K562 (cell line): ENCODE data around the gene SDC3. TPM values are rescaled to one million over a fixed set of nuclear protein-coding genes. Genes with fewer than 3 reads are reported as not detected.

Source experiments
- DNMT1 ChIP-seq: fragments of 450-650 bp; IDR thresholded peaks from 2 replicates; pipeline ENCODE4 v1.6.1; 2016; ENCODE audit warnings: antibody characterized with exemption, mild to moderate bottlenecking
- RB1 ChIP-seq: fragments of 450-650 bp; IDR thresholded peaks from 2 replicates; pipeline ENCODE4 v1.6.1; 2017; ENCODE audit warnings: low read depth, mild to moderate bottlenecking
- ZNF609 ChIP-seq: sonication (generic); formaldehyde crosslinking; IDR thresholded peaks from 2 replicates; pipeline ENCODE4 v1.8.1; 2023; ENCODE audit warnings: missing genetic modification reagents, mild to moderate bottlenecking, borderline replicate concordance
- polyA plus RNA-seq, 8 experiments: library from polyadenylated mRNA; depleted of rRNA in 4 of 8; stranded (reverse) in 5 of 8; unstranded in 3 of 8; fragments of >200 nt; fragmentation: Nextera tagmentation in 2 of 8; fragmentation: Illumina TruSeq in 1 of 8; extraction: Ambion mirVana in 2 of 8; extraction: Trizol in 1 of 8; gene quantifications; 2 replicates each; pipeline versions ENCODE4 v1.2.1 to v1.2.3, GENCODE V29; 2011 to 2014; ENCODE audit warnings: inconsistent platforms in 1 of 8, missing spikeins in 1 of 8
- total RNA-seq, 7 experiments: library from RNA; depleted of rRNA in 6 of 7; stranded (reverse); fragments of >200 nt in 6 of 7; fragmentation: Illumina TruSeq in 2 of 7; extraction: Trizol in 2 of 7; gene quantifications; 2 replicates each; pipeline versions ENCODE4 v1.2.1 to v1.2.3, GENCODE V29; 2011 to 2021; ENCODE audit warnings: low replicate concordance in 1 of 7
- TF ChIP-seq, protein P1 (sequence below): fragments of 450-650 bp; IDR thresholded peaks from 2 replicates; pipeline ENCODE4 v1.6.1; 2016; ENCODE audit warnings: mild to moderate bottlenecking, moderate library complexity
- TF ChIP-seq, protein P2 (sequence below), 2 experiments: IDR thresholded peaks in 1 of 2; conservative IDR thresholded peaks in 1 of 2; 2 replicates each; pipeline ENCODE4 v1.6.1; 2016; ENCODE audit warnings: low read depth in 2 of 2, mild to moderate bottlenecking in 1 of 2, missing compliant biosample characterization in 1 of 2, missing genetic modification characterization in 1 of 2, moderate library complexity in 1 of 2

Gene SDC3
- total and polyA plus RNA-seq, 9 of the 15 experiments (the other 6 are each of a cell fraction or from before 2014, with no cell fraction given) = 0.38 to 44.1 (median 12.1) TPM

DNA sequence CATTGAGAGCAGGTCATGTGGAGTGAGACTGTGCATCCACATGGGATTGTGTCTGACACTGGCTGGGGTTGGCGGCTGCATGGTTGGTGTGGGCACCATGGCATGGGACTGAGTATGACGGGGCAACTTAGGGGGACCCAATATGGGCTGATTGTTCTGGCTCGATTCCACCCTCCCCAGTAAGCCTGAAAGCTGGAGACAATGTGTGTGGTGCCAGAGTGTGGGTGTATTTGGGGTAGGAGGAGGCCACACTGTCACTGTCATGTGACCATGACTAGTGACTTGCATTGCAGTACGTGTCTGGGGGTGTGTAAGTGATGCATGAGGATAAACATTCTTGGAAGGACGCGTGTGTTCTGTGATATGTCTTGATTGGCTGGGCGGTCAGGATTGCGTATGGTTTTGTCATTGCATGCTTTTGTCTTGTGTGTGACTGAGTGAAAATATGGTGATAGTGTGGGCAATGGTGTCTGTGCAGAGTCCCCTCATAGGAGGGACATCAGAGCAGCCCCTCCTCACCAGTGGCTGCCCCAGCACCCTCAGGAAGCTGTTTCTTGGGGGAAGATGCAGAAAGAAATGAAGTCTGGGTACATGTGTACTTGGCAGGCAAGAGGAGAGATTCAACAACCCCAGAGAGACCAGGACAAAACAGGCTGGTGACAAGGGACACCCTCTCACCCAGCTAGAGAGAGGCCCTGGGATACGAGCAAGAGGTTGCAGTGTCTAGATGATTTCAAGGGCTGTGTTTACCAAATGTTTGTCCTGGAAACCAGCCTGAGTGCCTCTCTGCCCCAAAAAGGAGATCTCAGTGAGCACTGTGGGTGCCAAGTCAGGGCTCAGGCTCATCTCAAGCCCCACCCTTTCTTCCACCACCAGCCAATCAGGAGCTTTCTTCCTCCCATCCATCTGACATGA lies 36.3 kb downstream of the SDC3 start (continued):
- TF ChIP-seq, protein P1, sequence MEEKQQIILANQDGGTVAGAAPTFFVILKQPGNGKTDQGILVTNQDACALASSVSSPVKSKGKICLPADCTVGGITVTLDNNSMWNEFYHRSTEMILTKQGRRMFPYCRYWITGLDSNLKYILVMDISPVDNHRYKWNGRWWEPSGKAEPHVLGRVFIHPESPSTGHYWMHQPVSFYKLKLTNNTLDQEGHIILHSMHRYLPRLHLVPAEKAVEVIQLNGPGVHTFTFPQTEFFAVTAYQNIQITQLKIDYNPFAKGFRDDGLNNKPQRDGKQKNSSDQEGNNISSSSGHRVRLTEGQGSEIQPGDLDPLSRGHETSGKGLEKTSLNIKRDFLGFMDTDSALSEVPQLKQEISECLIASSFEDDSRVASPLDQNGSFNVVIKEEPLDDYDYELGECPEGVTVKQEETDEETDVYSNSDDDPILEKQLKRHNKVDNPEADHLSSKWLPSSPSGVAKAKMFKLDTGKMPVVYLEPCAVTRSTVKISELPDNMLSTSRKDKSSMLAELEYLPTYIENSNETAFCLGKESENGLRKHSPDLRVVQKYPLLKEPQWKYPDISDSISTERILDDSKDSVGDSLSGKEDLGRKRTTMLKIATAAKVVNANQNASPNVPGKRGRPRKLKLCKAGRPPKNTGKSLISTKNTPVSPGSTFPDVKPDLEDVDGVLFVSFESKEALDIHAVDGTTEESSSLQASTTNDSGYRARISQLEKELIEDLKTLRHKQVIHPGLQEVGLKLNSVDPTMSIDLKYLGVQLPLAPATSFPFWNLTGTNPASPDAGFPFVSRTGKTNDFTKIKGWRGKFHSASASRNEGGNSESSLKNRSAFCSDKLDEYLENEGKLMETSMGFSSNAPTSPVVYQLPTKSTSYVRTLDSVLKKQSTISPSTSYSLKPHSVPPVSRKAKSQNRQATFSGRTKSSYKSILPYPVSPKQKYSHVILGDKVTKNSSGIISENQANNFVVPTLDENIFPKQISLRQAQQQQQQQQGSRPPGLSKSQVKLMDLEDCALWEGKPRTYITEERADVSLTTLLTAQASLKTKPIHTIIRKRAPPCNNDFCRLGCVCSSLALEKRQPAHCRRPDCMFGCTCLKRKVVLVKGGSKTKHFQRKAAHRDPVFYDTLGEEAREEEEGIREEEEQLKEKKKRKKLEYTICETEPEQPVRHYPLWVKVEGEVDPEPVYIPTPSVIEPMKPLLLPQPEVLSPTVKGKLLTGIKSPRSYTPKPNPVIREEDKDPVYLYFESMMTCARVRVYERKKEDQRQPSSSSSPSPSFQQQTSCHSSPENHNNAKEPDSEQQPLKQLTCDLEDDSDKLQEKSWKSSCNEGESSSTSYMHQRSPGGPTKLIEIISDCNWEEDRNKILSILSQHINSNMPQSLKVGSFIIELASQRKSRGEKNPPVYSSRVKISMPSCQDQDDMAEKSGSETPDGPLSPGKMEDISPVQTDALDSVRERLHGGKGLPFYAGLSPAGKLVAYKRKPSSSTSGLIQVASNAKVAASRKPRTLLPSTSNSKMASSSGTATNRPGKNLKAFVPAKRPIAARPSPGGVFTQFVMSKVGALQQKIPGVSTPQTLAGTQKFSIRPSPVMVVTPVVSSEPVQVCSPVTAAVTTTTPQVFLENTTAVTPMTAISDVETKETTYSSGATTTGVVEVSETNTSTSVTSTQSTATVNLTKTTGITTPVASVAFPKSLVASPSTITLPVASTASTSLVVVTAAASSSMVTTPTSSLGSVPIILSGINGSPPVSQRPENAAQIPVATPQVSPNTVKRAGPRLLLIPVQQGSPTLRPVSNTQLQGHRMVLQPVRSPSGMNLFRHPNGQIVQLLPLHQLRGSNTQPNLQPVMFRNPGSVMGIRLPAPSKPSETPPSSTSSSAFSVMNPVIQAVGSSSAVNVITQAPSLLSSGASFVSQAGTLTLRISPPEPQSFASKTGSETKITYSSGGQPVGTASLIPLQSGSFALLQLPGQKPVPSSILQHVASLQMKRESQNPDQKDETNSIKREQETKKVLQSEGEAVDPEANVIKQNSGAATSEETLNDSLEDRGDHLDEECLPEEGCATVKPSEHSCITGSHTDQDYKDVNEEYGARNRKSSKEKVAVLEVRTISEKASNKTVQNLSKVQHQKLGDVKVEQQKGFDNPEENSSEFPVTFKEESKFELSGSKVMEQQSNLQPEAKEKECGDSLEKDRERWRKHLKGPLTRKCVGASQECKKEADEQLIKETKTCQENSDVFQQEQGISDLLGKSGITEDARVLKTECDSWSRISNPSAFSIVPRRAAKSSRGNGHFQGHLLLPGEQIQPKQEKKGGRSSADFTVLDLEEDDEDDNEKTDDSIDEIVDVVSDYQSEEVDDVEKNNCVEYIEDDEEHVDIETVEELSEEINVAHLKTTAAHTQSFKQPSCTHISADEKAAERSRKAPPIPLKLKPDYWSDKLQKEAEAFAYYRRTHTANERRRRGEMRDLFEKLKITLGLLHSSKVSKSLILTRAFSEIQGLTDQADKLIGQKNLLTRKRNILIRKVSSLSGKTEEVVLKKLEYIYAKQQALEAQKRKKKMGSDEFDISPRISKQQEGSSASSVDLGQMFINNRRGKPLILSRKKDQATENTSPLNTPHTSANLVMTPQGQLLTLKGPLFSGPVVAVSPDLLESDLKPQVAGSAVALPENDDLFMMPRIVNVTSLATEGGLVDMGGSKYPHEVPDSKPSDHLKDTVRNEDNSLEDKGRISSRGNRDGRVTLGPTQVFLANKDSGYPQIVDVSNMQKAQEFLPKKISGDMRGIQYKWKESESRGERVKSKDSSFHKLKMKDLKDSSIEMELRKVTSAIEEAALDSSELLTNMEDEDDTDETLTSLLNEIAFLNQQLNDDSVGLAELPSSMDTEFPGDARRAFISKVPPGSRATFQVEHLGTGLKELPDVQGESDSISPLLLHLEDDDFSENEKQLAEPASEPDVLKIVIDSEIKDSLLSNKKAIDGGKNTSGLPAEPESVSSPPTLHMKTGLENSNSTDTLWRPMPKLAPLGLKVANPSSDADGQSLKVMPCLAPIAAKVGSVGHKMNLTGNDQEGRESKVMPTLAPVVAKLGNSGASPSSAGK = peak; percentile 90
- TF ChIP-seq RB1 (peak; percentile 52; the same call in 1 of the 2 replicates), ZNF609 (CRISPR knock-in tag) (0 out of 2 replicates have a peak, but pooled peaks have one; percentile 69), DNMT1 (peak; percentile 72; the same call in 1 of the 2 replicates)
- TF ChIP-seq, protein P2, sequence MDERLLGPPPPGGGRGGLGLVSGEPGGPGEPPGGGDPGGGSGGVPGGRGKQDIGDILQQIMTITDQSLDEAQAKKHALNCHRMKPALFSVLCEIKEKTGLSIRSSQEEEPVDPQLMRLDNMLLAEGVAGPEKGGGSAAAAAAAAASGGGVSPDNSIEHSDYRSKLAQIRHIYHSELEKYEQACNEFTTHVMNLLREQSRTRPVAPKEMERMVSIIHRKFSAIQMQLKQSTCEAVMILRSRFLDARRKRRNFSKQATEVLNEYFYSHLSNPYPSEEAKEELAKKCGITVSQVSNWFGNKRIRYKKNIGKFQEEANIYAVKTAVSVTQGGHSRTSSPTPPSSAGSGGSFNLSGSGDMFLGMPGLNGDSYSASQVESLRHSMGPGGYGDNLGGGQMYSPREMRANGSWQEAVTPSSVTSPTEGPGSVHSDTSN (CRISPR knock-in tag; IDR thresholded peaks at IDR 0.05; ENCODE audit: low read depth) = no peak
- TF ChIP-seq, protein P2 (tag; conservative IDR thresholded peaks at IDR 0.05; ENCODE audit: low read depth) = peak; percentile 71
